NT2/D1 (cell line): Measurements from ENCODE around the gene CADPS2.

Experiments used
- DNase-seq: peaks from one replicate; pipeline ENCODE4 v3.0.0-alpha.2; 2011; ENCODE audit warnings: low read depth, low spot score
- H3K27me3 ChIP-seq: 2 replicates; pipeline ENCODE4 v1.6.0; 2011; ENCODE audit warnings: mild to moderate bottlenecking; ENCODE audit not compliant: insufficient read length, insufficient read depth
- H3K36me3 ChIP-seq: 2 replicates; pipeline ENCODE4 v1.6.1; 2011; ENCODE audit warnings: mild to moderate bottlenecking, low read length, mixed read lengths; ENCODE audit not compliant: insufficient read depth, insufficient read length
- H3K4me1 ChIP-seq: 2 replicates; pipeline ENCODE4 v1.5.1; 2011; ENCODE audit not compliant: insufficient read depth, insufficient read length
- H3K4me3 ChIP-seq: 2 replicates; pipeline ENCODE4 v1.5.1; 2011; ENCODE audit warnings: low read depth; ENCODE audit not compliant: insufficient read length
- H3K9ac ChIP-seq: 2 replicates; pipeline ENCODE4 v1.6.0; 2011; ENCODE audit warnings: low read depth; ENCODE audit not compliant: insufficient read length
- H3K9me3 ChIP-seq: 2 replicates; pipeline ENCODE4 v1.5.1; 2011; ENCODE audit warnings: mild to moderate bottlenecking, low read length; ENCODE audit not compliant: insufficient read depth
- SUZ12 ChIP-seq: IDR thresholded peaks from 2 replicates; pipeline ENCODE4 v1.6.1; 2011; ENCODE audit not compliant: insufficient read length, insufficient read depth; ENCODE audit errors: extremely low read depth
- YY1 ChIP-seq: IDR thresholded peaks from 2 replicates; pipeline ENCODE4 v1.6.1; 2011; ENCODE audit not compliant: insufficient read length, insufficient read depth
- ZNF274 ChIP-seq: IDR thresholded peaks from 2 replicates; pipeline ENCODE4 v1.6.1; 2011; ENCODE audit warnings: mild to moderate bottlenecking, low read depth, low read length

Gene CADPS2

DNA sequence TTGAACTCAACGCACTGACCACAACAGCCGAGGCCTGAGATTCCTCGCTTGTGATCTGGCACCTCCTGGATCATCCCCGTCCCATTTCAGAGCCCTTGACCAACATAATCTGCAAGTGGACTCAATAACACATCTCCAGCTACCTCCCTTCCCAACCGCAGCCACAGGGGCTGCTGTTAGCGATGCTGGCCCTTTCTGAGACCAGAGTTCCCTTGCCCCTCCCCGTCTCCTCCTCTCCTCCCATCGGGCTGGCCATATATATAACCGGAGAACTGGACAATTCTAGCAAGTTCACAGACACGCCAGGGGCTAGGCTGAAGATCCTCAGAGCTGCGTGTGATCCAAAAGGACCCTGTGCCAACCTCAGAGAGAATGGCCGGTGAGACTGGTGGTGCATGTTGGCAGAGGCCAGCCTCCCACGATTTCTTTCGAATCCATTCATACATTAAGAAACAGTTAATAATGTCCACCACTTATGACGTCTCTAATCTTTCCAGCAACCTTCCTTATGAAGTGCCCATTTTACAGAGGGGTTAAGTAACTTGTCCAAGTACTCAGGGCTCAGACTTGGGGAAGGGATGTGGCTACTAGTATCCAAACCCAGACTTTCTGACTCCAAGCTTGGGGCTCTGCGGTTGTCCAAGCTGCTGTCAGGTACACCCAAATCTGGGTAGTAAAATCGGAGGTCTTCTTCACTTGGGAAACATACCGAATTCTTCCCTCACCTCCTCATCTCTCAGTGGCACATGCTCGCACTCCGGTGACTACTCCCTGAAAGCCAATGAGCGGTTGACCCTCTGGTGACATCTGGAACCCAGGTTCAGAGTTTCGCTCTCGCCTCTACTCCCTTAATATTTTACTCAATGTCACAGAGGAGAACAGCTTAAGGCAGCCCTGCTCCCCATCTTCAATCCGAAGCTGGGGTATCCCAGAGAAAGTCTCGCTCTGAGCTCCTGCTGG is 570.5 kb downstream of the CADPS2 start:
- Histone ChIP-seq H3K4me1 (no peaks in the 10 kb centered on the region), H3K27me3 (peaks cover 96% of the 10 kb centered on the region), H3K9ac (no peak overlapping the region), H3K9me3 (no peaks in the 10 kb centered on the region), H3K4me3 (peak overlapping the region; percentile 15), H3K36me3 (no peaks in the 10 kb centered on the region)
- DNase-seq: no peak
- TF ChIP-seq SUZ12: peak; percentile 58
- no peak for TF ChIP-seq ZNF274
- TF ChIP-seq YY1: no peak

- no peak overlapping the region for H3K4me3 ChIP-seq
- no peaks in the 10 kb centered on the region for H3K4me1 ChIP-seq
Measured at GRCh38 chr7:122314284-122314683, 572.0 kb downstream of the CADPS2 start.

GRCh38 chr7:122312789-122313188 is 573.5 kb downstream of the CADPS2 start:
- Histone ChIP-seq H3K9me3 (no peaks in the 10 kb centered on the region), H3K27me3 (peaks cover 100% of the 10 kb centered on the region)
- DNase-seq: no peak

More at GRCh38 chr7:122314284-122314683, 572.0 kb downstream of the CADPS2 start:
- no peaks in the 10 kb centered on the region for H3K36me3 ChIP-seq
- peaks cover 100% of the 10 kb centered on the region for H3K27me3 ChIP-seq
- no peak overlapping the region for H3K9ac ChIP-seq
- TF ChIP-seq SUZ12: no peak
- no peak for TF ChIP-seq ZNF274
- TF ChIP-seq YY1: no peak
- no peak for DNase-seq
- H3K9me3 ChIP-seq: no peaks in the 10 kb centered on the region

DNA sequence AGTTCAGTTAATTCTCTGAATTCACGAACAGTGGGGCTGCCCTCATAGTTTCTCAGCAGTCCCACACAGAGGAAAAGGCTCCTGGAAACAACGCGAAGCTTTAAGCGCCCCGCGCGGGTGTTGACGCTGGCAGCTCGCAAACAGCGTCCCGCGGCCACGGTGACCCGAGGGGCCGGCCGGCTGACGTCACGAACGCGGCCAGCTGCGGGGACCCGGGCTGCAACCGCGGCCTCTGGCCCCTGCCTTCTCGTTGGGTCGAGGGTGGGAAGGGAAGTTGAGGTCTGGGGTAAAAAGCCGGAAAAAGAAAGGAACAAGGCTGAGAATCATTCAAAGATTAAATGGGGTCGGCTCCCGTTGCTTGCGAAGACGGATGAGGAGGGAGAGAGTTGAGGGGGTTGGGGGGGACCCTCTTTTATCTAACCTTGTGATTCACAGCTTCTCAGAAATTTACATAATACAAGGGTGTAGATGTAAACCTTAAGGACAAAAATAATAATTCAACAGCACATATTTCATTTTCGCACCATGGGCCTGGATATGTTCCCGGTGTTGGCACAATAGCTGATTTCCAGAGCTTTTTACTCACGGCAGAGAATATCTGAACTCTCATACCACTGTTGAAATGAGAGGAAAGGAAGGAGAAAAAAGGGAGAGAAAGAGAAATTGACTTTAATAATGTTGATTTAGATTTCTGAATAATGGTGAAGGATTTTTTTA is 574.4 kb downstream of the CADPS2 start:
- TF ChIP-seq ZNF274: no peak
- peak; percentile 34 for TF ChIP-seq SUZ12
- TF ChIP-seq YY1: no peak
- Histone ChIP-seq H3K27me3 (peaks cover 100% of the 10 kb centered on the region), H3K4me1 (no peaks in the 10 kb centered on the region), H3K9ac (no peak overlapping the region), H3K36me3 (no peaks in the 10 kb centered on the region), H3K4me3 (peak overlapping the region; percentile 21), H3K9me3 (no peaks in the 10 kb centered on the region)
- no peak for DNase-seq

More at GRCh38 chr7:122312789-122313188, 573.5 kb downstream of the CADPS2 start:
- no peaks in the 10 kb centered on the region for H3K36me3 ChIP-seq
- no peaks in the 10 kb centered on the region for H3K4me1 ChIP-seq
- TF ChIP-seq SUZ12: peak; percentile 41
- TF ChIP-seq YY1: no peak
- no peak overlapping the region for H3K9ac ChIP-seq
- H3K4me3 ChIP-seq: no peak overlapping the region

DNA sequence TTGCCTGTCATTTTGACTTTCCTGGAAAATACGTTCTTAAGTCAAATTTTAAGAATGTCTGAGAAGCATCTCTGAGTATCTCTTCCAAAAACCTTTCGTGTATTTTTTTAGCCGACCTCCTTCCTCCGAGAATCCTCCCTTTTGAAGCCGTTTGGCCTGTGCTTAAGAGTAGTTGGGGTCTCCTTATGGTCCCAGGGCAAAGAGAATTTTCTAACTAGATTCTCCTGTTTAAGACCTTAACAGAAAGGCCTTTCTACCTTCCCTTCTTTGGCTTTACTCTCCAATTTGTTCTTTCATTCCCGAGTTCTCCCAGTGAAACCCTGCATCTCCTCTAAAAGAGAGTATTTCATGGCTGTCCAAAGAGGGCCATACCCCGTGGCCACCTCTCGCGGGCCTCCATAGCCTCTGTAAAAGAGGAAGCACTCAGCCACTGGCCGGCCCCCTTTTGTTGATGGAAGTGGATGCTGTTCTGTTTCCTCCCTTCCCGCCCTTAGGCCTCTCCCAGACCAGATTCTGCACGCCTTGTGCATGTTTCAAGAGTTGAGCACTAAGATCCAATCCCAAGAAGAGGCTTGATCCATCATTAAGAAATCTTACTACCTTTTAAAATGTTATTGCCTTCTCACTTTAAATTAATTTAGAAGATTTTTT is 575.1 kb downstream of the CADPS2 start:
- Histone ChIP-seq H3K9ac (no peak overlapping the region), H3K9me3 (no peaks in the 10 kb centered on the region), H3K27me3 (peaks cover 100% of the 10 kb centered on the region), H3K36me3 (no peaks in the 10 kb centered on the region), H3K4me3 (no peak overlapping the region), H3K4me1 (peaks cover 3% of the 10 kb centered on the region)
- no peak for DNase-seq
- TF ChIP-seq ZNF274: no peak
- TF ChIP-seq YY1: no peak
- TF ChIP-seq SUZ12: no peak

DNA sequence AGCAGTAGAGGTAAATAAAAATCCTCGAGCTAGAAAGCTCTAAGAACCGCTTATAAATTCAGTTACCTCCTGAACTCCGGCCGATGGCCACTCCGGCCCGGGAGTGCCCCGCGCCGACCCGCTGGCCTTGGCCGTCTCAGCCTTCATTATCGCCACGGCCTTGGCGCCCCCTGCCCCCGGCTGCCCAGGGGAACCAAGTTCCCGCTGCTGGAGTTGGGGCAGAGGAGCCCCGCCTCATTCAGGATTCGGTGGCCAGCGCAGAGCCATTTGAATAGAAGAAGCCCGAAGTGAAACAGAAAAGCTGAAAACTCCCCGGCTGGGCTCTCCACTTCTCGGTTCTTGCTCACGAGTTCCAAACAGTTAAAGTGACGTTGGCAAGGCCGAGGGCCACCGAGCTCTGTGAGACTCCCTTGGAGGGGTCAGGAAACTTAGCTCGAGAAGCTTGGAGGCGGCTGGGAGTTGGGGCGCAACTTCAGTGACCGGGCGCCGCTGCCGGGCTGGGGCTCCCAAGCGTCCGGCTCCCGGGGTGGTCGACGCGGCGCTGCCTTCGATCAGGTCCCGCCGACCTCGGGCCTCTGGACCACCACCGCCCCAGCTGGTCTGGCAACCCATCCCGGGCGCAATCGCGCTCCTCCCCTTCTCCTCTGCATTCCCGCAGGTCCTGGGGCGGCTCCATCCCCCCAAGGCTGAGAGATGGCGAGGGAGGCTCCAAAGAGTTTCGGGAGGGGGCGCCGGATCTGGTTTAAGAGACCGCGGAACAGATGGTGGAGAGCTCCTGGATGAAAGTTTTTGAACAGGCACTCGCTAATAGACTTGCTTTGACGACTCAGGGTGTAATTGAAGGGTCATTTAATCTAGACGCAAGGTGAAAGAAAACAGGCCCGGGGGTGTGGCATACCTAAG is 575.9 kb downstream of the CADPS2 start:
- H3K4me1 ChIP-seq: peaks cover 3% of the 10 kb centered on the region
- peak; percentile 11 for TF ChIP-seq SUZ12
- no peak for TF ChIP-seq ZNF274
- no peaks in the 10 kb centered on the region for H3K36me3 ChIP-seq
- H3K4me3 ChIP-seq: peak overlapping the region; percentile 34
- no peaks in the 10 kb centered on the region for H3K9me3 ChIP-seq
- DNase-seq: no peak
- H3K9ac ChIP-seq: no peak overlapping the region
- peaks cover 100% of the 10 kb centered on the region for H3K27me3 ChIP-seq
